WTC11 (cell line): ENCODE measurements around the gene TBX15. TPM values are rescaled to one million over a fixed set of nuclear protein-coding genes. Genes with fewer than 3 reads are reported as not detected.
A peak's percentile ranks its signal among the peaks of the same experiment; 100 is the strongest.

Source experiments
- ATAC-seq: fragments of 200-7000 bp; cut with Tn5 transposase; 2 replicates; pipeline ENCODE4 v1.10.0; 2021; ENCODE audit warnings: mild to moderate bottlenecking, moderate library complexity
- CTCF ChIA-PET: fragments of 300-600 bp; sonication (Branson Sonifier 250); formaldehyde crosslinking; loops from one replicate; lab custom pipeline; 2021; ENCODE audit warnings: antibody characterized with exemption; lab: Charles Lee
- POLR2A ChIA-PET: fragments of 350-600 bp; sonication (Branson Sonifier 250); formaldehyde crosslinking; loops from one replicate; lab custom pipeline; 2021; ENCODE audit warnings: antibody characterized with exemption; lab: Charles Lee
- DNase-seq: peaks from one replicate; pipeline ENCODE4 v3.0.0; 2021; ENCODE audit warnings: low spot score
- H3K27ac Mint-ChIP-seq: 2 replicates; pipeline ENCODE4 v1.8.0; 2021; ENCODE audit warnings: mixed read lengths
- H3K27me3 Mint-ChIP-seq: 2 replicates; pipeline ENCODE4 v1.8.0; 2021; ENCODE audit warnings: low read depth, mild to moderate bottlenecking, moderate library complexity, mixed read lengths
- H3K36me3 Mint-ChIP-seq: 2 replicates; pipeline ENCODE4 v1.8.0; 2021; ENCODE audit warnings: mixed read lengths
- H3K4me1 Mint-ChIP-seq: 2 replicates; pipeline ENCODE4 v1.8.0; 2022; ENCODE audit warnings: mixed read lengths
- H3K4me3 Mint-ChIP-seq: 2 replicates; pipeline ENCODE4 v1.8.0; 2021; ENCODE audit warnings: mild to moderate bottlenecking, moderate library complexity, mixed read lengths
- H3K9me3 Mint-ChIP-seq: 2 replicates; pipeline ENCODE4 v1.8.0; 2021; ENCODE audit warnings: mixed read lengths
- ATF1 ChIP-seq: sonication (generic); formaldehyde crosslinking; IDR thresholded peaks from 2 replicates; pipeline ENCODE4 v1.8.1; 2023; ENCODE audit warnings: mild to moderate bottlenecking, moderate library complexity, missing genetic modification reagents
- EMX1 ChIP-seq: fragments of 250-450 bp; sonication (Bioruptor Pico); IDR thresholded peaks from 2 replicates; pipeline ENCODE4 v1.8.0; 2021; ENCODE audit warnings: mild to moderate bottlenecking
- ESRRA ChIP-seq: sonication (generic); formaldehyde crosslinking; IDR thresholded peaks from 2 replicates; pipeline ENCODE4 v1.8.1; 2022; ENCODE audit warnings: mild to moderate bottlenecking, missing genetic modification reagents, borderline replicate concordance
- FOXJ3 ChIP-seq: sonication (generic); formaldehyde crosslinking; IDR thresholded peaks from 2 replicates; pipeline ENCODE4 v1.9.0; 2021; ENCODE audit warnings: missing genetic modification reagents, mild to moderate bottlenecking, borderline replicate concordance
- FOXP1 ChIP-seq: sonication (generic); formaldehyde crosslinking; IDR thresholded peaks from 2 replicates; pipeline ENCODE4 v1.8.0; 2022; ENCODE audit warnings: missing genetic modification reagents, mild to moderate bottlenecking, moderate library complexity, borderline replicate concordance
- GABPB1 ChIP-seq: sonication (generic); formaldehyde crosslinking; IDR thresholded peaks from 2 replicates; pipeline ENCODE4 v1.8.1; 2023; ENCODE audit warnings: mild to moderate bottlenecking, missing genetic modification reagents
- JAZF1 ChIP-seq: fragments of 250-450 bp; sonication (Bioruptor Pico); IDR thresholded peaks from 2 replicates; pipeline ENCODE4 v1.9.0; 2021; ENCODE audit warnings: moderate library complexity, mild to moderate bottlenecking, inconsistent platforms
- NR2C2 ChIP-seq: sonication (generic); formaldehyde crosslinking; IDR thresholded peaks from 2 replicates; pipeline ENCODE4 v1.8.0; 2022; ENCODE audit warnings: mild to moderate bottlenecking, missing genetic modification reagents
- SOX15 ChIP-seq: fragments of 250-450 bp; sonication (Bioruptor Pico); IDR thresholded peaks from 2 replicates; pipeline ENCODE4 v1.9.0; 2021; ENCODE audit warnings: mild to moderate bottlenecking
- ZNF138 ChIP-seq: sonication (generic); formaldehyde crosslinking; conservative IDR thresholded peaks from 2 replicates; pipeline ENCODE4 v1.8.1; 2022; ENCODE audit warnings: mild to moderate bottlenecking, moderate library complexity, missing genetic modification reagents
- ZNF219 ChIP-seq: sonication (generic); formaldehyde crosslinking; IDR thresholded peaks from 2 replicates; pipeline ENCODE4 v1.8.0; 2023; ENCODE audit warnings: missing genetic modification reagents, mild to moderate bottlenecking, borderline replicate concordance
- ZNF317 ChIP-seq: sonication (generic); formaldehyde crosslinking; IDR thresholded peaks from 2 replicates; pipeline ENCODE4 v1.8.1; 2023; ENCODE audit warnings: low read depth, mild to moderate bottlenecking, moderate library complexity, missing genetic modification reagents, borderline replicate concordance
- ZNF423 ChIP-seq: fragments of 250-450 bp; sonication (Bioruptor Pico); IDR thresholded peaks from 2 replicates; pipeline ENCODE4 v2.1.2; 2022; ENCODE audit warnings: mild to moderate bottlenecking, moderate library complexity
- ZNF671 ChIP-seq: fragments of 250-450 bp; sonication (Bioruptor Pico); IDR thresholded peaks from 2 replicates; pipeline ENCODE4 v1.8.0; 2021; ENCODE audit warnings: mild to moderate bottlenecking
- total RNA-seq: library from RNA; stranded (reverse); gene quantifications from 3 replicates; pipeline ENCODE4 v1.2.3, GENCODE V29; 2021
- TF ChIP-seq, protein P1 (sequence below): sonication (generic); formaldehyde crosslinking; IDR thresholded peaks from 2 replicates; pipeline ENCODE4 v1.8.0; 2023; ENCODE audit warnings: missing genetic modification reagents
- TF ChIP-seq, protein P2 (sequence below): fragments of 250-450 bp; sonication (Bioruptor Pico); conservative IDR thresholded peaks from 2 replicates; pipeline ENCODE4 v1.9.0; 2021; ENCODE audit warnings: mild to moderate bottlenecking
- TF ChIP-seq, protein P3 (sequence below): fragments of 250-450 bp; sonication (Bioruptor Pico); IDR thresholded peaks from 2 replicates; pipeline ENCODE4 v1.9.0; 2021; ENCODE audit warnings: mild to moderate bottlenecking
- TF ChIP-seq, protein P4 (sequence below): sonication (generic); formaldehyde crosslinking; IDR thresholded peaks from 2 replicates; pipeline ENCODE4 v1.8.1; 2023; ENCODE audit warnings: mild to moderate bottlenecking, missing genetic modification reagents, moderate library complexity
- TF ChIP-seq, protein P5 (sequence below): sonication (generic); formaldehyde crosslinking; IDR thresholded peaks from 2 replicates; pipeline ENCODE4 v1.8.1; 2022; ENCODE audit warnings: low read depth, missing genetic modification reagents, borderline replicate concordance
- TF ChIP-seq, protein P6 (sequence below): fragments of 250-450 bp; sonication (Bioruptor Pico); IDR thresholded peaks from 2 replicates; pipeline ENCODE4 v1.9.0; 2021; ENCODE audit warnings: moderate library complexity, mild to moderate bottlenecking, inconsistent platforms, borderline replicate concordance
- TF ChIP-seq, protein P7 (sequence below): sonication (generic); formaldehyde crosslinking; IDR thresholded peaks from 2 replicates; pipeline ENCODE4 v1.8.0; 2022; ENCODE audit warnings: missing genetic modification reagents

Gene TBX15
- total RNA-seq, 1 experiment from 2014 or later: 0.11 TPM

DNA sequence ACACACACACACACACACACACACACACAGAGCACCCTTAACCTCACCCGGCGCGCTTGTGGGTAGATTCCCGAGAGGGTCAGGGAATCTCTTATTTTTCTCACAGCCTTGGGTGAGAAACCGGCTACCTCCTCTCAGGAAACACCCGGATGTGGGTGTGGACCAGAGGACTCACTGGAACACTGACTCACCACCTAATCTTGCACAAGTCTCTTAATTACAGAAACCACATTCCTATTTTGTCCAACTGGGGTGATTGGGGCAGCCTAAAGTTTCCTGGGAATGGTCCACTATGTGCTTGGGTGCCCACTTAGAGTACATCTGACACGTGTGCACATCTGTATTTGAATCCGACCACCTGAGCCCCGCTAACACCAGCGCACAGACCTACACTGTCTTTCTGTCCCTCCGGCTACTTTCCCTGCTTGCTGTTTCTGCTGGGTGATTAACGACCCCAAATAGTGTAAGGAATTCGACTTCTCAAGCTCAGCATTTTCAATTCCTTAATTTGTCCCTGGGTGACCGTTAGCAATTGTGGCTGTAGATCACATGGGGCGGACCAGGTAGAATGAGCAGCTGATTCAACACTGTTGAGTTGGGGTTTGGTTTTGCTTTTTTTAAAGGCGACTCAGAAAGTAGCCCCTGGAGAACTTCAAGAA is 14.0 kb upstream of the TBX15 start:
- peaks cover 71% of the 10 kb centered on the region for H3K4me1 Mint-ChIP-seq
- peaks cover 100% of the 10 kb centered on the region for H3K27me3 Mint-ChIP-seq
- POLR2A ChIA-PET: no interaction called here
- CTCF ChIA-PET: interaction anchor here (1.4 to 3.0 kb wide), 3 partner anchors 8 to 18 kb away, joined by 3 to 20 read pairs (median 5); no protein-coding TSS in a partner anchor
- TF ChIP-seq, protein P1, sequence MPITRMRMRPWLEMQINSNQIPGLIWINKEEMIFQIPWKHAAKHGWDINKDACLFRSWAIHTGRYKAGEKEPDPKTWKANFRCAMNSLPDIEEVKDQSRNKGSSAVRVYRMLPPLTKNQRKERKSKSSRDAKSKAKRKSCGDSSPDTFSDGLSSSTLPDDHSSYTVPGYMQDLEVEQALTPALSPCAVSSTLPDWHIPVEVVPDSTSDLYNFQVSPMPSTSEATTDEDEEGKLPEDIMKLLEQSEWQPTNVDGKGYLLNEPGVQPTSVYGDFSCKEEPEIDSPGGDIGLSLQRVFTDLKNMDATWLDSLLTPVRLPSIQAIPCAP: no peak
- TF ChIP-seq NR2C2 (CRISPR knock-in tag) (no peak), ZNF317 (CRISPR knock-in tag) (no peak), FOXJ3 (CRISPR knock-in tag) (no peak), ZNF671 (no peak)
- TF ChIP-seq, protein P2, sequence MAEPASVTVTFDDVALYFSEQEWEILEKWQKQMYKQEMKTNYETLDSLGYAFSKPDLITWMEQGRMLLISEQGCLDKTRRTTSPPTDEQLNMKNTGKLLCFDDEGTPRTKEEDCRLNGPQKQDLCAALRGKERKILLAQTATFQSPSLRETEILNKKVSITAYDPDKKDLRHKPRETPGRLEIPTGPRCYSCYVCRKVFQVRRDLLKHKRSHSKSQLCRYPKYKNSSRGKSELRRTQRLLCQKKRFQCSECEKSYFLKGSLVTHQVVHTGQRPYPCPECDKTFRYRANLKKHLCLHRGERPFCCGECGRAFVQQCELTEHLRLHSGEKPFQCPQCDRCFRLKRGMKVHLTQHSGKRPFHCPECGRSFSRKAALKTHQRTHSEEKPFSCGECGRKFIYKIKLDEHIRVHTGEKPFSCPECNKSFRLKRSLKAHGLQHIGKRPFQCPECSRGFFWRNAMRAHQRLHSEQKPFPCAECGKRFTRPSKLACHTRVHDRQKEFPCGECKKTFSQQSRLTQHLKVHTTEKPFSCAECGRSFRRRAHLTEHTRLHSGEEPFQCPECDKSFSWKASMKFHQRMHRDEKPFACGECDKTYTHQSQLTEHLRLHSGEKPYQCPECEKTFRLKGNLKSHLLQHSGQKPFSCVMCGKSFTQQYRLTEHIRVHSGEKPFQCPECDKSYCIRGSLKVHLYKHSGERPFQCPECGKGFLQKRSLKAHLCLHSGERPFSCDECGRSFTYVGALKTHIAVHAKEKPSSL: no peak
- TF ChIP-seq, protein P3, sequence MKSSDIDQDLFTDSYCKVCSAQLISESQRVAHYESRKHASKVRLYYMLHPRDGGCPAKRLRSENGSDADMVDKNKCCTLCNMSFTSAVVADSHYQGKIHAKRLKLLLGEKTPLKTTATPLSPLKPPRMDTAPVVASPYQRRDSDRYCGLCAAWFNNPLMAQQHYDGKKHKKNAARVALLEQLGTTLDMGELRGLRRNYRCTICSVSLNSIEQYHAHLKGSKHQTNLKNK: no peak
- TF ChIP-seq, protein P4, sequence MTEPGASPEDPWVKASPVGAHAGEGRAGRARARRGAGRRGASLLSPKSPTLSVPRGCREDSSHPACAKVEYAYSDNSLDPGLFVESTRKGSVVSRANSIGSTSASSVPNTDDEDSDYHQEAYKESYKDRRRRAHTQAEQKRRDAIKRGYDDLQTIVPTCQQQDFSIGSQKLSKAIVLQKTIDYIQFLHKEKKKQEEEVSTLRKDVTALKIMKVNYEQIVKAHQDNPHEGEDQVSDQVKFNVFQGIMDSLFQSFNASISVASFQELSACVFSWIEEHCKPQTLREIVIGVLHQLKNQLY (CRISPR knock-in tag): no peak
- no peak for DNase-seq
- ATAC-seq: no peak
- H3K9me3 Mint-ChIP-seq: no peaks in the 10 kb centered on the region
- peaks cover 4% of the 10 kb centered on the region for H3K36me3 Mint-ChIP-seq
- peak overlapping the region; percentile 68 for H3K4me3 Mint-ChIP-seq
- no peak overlapping the region for H3K27ac Mint-ChIP-seq

DNA sequence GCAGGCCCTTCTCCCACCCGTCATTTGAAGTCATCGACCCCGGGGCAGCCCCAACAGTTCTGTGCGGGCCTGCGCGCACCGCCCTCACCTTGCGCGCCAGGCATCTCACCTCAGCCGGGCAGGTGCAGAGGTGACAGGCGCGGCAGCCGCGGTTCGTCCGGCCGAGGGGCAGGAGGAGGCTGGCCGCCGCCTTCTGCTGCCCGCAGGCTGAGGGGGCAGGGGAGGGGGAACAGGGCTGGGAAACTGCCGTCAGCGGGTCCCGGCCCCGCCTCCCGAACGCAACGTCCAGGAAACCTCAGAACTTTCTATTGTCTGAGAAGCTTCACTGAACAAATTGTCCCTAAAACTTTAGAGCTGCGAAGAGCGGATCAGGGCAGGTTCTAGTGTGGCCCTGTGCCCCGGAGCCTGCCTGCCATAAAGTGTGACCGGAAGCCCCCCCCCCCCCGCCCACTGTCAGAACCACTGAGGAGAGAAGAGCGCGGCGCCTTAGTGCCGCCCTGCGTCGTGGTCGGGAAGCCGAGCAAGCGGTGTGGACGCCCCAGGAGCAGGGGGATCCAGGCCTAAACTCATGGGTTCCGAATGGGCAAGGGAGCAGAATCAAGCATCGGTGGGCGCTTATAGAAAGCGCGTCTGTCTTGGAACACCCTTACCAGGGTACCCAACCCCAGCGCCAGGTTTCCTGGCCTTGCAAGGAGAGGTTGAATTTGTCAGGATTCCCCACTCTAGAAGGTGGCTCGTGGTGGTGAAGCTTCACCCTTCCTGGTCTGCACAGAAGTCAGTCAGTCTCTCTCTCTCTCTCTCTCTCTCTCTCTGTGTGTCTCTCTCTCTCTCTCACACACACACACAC is 13.3 kb upstream of the TBX15 start:
- ChIA-PET CTCF (interaction anchor here (1.6 to 3.0 kb wide), 3 partner anchors 7 to 12 kb away, joined by 5 to 28 read pairs (median 20); no protein-coding TSS in a partner anchor), POLR2A (interaction anchor here (1.8 kb wide), 1 partner anchor 12 kb away, joined by 6 read pairs; no protein-coding TSS in a partner anchor)
- ATAC-seq (peak; percentile 19), DNase-seq (no peak)
- Mint-ChIP-seq H3K27ac (no peak overlapping the region), H3K27me3 (peaks cover 100% of the 10 kb centered on the region), H3K4me1 (peaks cover 68% of the 10 kb centered on the region), H3K9me3 (no peaks in the 10 kb centered on the region), H3K36me3 (peaks cover 4% of the 10 kb centered on the region), H3K4me3 (peak overlapping the region; percentile 68)
- TF ChIP-seq ATF1 (CRISPR knock-in tag): no peak
- TF ChIP-seq, protein P1: no peak
- TF ChIP-seq EMX1 (CRISPR knock-in tag): no peak
- TF ChIP-seq ZNF219 (CRISPR knock-in tag): no peak
- TF ChIP-seq JAZF1: no peak
- no peak for TF ChIP-seq FOXP1 (CRISPR knock-in tag)
- no peak for TF ChIP-seq NR2C2 (CRISPR knock-in tag)
- TF ChIP-seq, protein P5, sequence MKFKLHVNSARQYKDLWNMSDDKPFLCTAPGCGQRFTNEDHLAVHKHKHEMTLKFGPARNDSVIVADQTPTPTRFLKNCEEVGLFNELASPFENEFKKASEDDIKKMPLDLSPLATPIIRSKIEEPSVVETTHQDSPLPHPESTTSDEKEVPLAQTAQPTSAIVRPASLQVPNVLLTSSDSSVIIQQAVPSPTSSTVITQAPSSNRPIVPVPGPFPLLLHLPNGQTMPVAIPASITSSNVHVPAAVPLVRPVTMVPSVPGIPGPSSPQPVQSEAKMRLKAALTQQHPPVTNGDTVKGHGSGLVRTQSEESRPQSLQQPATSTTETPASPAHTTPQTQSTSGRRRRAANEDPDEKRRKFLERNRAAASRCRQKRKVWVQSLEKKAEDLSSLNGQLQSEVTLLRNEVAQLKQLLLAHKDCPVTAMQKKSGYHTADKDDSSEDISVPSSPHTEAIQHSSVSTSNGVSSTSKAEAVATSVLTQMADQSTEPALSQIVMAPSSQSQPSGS (CRISPR knock-in tag): no peak
- no peak for TF ChIP-seq ESRRA (CRISPR knock-in tag)
- TF ChIP-seq, protein P6, sequence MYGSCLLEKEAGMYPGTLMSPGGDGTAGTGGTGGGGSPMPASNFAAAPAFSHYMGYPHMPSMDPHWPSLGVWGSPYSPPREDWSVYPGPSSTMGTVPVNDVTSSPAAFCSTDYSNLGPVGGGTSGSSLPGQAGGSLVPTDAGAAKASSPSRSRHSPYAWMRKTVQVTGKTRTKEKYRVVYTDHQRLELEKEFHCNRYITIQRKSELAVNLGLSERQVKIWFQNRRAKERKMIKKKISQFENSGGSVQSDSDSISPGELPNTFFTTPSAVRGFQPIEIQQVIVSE: no peak
- no peak for TF ChIP-seq ZNF423
- TF ChIP-seq, protein P7, sequence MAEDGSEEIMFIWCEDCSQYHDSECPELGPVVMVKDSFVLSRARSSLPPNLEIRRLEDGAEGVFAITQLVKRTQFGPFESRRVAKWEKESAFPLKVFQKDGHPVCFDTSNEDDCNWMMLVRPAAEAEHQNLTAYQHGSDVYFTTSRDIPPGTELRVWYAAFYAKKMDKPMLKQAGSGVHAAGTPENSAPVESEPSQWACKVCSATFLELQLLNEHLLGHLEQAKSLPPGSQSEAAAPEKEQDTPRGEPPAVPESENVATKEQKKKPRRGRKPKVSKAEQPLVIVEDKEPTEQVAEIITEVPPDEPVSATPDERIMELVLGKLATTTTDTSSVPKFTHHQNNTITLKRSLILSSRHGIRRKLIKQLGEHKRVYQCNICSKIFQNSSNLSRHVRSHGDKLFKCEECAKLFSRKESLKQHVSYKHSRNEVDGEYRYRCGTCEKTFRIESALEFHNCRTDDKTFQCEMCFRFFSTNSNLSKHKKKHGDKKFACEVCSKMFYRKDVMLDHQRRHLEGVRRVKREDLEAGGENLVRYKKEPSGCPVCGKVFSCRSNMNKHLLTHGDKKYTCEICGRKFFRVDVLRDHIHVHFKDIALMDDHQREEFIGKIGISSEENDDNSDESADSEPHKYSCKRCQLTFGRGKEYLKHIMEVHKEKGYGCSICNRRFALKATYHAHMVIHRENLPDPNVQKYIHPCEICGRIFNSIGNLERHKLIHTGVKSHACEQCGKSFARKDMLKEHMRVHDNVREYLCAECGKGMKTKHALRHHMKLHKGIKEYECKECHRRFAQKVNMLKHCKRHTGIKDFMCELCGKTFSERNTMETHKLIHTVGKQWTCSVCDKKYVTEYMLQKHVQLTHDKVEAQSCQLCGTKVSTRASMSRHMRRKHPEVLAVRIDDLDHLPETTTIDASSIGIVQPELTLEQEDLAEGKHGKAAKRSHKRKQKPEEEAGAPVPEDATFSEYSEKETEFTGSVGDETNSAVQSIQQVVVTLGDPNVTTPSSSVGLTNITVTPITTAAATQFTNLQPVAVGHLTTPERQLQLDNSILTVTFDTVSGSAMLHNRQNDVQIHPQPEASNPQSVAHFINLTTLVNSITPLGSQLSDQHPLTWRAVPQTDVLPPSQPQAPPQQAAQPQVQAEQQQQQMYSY: no peak
- TF ChIP-seq ZNF138 (CRISPR knock-in tag): no peak
- TF ChIP-seq GABPB1 (CRISPR knock-in tag): no peak
- no peak for TF ChIP-seq SOX15 (CRISPR knock-in tag)
